ENCODE measurements around the gene MGAM2.
"Not testable (repeated sequence)": the region's sequence is repeated elsewhere in the genome, so short reads cannot be mapped to it uniquely, and the experiment has no call there.

MGAM2 gene

DNA sequence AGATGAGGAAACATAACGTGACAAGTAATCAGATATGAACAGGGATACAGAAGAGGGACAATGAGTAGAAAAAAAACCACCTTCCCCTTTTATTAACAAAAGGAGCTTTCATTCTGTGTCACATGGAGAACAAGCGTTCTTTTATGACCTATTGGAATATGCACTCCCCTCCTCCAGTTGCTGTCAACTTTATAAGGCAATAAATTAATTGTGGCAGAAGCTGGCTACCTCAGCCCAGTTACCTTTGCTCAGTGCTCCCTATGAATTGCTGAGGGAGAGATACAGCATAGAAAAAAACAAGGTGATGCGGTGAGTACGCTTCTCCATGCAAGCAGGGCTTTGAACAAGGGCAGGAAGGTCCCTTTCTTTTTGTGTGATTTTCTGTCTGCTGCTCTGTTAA lies at the start of gene MGAM2:
Gene MGAM2 (plus strand): TSS at position 220 of the 400 bp plus-strand sequence. CDS start 5,156 bp downstream, outside the sequence.
- no peak for DNase-seq

DNA sequence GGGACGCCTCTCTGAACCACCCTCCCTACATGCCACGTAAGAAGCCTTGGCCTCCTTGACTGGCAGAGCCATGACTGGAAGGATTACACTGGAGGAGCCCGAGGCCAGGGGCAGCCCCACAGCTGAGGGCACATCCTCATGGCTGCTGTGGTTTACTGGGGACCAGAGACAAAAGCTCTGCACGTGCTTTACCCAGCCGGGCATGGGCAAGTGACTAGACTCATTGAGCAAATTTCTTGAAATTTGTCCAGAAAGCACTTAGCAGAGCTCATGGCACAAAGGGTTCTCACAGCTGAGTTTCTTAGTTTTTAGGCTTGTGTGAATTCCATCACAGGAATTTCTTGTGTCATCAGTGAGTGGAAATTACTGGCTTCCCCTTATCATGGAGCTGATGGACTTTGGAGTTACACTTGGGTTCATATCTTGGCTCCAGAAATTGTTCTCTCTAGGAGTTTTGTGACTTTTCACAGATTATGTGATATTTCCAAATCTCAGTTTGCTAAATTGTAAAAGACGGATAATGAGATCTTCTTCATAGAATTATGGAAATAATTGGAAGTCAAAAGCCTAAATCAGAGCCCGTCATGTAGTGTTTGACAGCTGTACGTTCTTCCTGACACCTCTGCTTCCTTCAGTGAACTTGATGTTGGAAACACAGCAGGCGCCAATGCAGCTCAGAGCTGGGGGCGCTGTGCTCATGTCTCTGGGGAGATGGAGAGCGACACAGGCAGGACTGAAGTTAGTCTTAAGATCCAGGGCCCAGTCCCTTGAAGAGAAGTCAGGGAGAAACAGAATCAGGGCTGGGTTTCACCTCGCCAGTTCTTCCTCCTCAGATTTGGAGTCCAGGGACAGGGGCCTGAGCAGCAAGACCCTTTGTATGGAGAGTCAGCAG lies 47.7 kb upstream of the MGAM2 start:
- DNase-seq: no peak

DNA sequence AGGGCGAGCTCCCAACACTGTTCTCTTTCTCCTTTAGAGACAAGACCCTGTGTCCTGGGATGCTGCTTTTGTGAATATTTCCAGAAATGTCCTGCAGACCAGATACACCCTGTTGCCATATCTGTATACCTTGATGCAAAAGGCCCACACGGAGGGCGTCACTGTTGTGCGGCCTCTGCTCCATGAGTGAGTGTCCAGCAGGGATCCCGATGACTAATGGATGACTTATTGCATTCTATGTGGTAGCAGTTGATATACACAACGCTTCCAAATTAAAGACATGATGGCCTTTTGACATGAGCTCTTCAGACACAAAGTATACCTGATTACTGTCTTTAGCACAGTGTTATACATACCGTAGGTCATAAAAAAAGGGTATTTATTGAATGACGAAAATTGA lies 45.0 kb upstream of the MGAM2 start:
- DNase-seq: no peak

DNA sequence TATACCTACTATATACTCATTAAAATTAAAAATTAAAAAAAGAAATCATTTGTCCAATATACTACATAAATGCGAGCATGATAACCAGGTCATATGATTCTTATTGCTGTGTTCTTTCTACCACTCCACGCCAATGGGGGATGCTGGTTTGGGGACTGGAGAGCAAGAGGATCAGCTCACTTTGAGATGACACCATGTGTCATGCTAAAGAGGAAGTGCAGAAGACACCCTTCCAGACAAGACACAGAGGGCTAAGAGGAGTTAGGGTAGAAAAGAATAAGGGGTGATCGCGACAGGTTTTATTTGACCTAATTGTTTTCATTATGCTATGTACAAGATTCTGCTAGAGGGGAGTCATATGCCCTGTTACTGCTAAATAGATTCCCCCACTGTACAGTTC lies 33.8 kb upstream of the MGAM2 start:
- DNase-seq: no peak

DNA sequence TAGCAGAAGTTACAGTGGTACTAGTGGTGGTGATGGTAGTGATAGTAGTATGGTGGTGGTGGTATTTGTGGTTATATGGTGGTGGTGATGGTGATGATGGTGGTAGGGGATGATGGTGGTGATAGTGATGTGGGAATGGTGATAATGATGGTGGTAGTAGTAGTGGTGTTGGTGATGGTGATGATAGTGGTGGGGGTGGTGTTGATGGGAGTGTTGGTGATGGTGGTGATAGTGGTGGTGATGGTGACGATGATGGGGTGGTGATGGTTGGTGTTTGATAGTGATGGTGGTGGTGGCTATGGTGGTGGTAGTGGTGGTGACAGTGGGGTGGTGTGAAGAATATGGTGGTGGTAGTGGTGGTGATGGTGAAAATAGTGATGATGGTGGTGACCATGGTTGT lies 27.9 kb upstream of the MGAM2 start:
- DNase-seq: no peak

DNA sequence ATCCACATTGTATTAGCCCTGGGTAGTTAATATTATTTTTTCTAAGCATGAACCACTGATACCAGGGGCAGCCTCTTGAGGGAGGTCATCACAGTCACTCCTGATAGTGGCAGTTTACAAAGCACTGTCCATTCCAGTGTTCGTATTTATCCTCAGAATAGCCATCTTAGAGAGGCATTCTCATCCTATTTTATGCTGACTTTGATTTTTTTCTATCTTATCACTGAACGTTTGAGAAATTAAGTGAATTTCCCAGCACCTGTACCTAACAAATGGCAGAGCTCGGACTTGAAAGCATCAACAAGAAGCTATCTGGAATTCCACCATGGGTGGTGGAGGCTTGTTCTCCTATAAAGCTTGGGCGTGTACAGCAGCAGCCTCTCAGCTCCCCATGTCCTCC lies 26.1 kb upstream of the MGAM2 start:
- DNase-seq: no peak

DNA sequence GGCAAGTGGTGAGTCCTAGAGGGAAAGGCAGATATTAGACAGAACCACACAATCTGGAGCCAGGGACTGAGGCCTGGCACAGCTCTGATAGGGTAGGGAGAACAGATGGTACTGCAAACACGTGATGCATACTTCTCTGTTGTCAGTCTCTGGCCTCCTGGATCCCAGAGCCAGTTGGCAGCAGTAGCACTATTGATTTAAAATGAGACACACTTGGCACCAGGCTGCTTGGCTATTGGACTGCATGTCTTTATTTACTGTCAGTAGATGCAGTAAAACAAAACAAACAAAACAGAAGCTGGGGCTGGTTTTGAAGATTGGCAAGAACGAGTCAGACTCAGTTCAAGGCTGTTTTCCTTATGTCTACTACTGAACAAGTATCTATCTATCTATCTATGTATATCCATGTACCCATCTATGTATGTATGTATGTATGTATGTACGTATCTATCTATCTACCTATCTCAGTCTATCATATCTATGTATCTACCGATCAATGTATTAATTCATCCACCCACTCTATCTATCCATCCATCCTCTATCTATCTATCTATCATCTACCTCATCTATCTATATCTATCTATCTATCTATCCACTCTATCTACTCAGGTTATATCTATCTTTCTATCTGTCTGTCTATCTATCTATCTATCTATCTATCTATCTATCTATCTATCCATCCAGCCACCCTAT lies 23.4 kb upstream of the MGAM2 start:
- DNase-seq: no peak

DNA sequence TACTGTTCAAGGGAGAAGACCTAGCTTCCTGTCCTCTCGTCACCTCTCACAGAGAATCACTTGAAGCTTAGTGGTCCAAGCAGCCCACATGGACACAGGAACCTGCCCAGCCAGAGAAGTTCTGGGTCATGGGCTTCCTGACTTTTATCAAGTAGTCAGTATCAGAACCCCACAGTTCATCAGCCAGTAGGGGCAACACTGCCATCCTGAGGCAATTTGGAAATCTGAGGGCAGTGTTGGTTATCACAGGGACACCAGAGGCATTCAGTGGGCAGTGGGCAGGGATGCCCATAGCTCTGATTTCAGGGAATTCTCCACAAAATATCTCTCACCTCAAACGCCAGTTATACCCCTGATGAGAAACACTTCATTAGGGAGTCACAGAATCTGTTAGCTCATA lies 22.5 kb upstream of the MGAM2 start:
- DNase-seq: no peak

DNA sequence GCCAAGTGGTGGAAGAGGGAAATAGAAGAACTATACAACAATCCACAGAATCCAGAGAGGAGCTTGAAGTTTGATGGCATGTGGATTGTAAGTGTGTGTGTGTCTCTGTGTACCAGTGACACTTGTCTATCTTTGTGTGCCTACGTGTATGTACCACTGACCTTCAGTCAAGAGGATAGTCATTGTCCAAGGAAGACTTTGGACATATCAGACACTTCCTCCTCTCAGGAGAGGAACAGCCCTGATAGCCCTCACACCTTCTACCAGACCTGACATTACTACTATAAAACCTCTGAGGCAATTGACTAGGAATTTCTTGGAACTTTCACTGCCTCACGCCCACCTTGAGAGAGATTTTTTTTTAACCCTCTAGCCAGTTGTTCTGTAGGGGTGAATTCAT lies 19.6 kb upstream of the MGAM2 start:
- DNase-seq: no peak

DNA sequence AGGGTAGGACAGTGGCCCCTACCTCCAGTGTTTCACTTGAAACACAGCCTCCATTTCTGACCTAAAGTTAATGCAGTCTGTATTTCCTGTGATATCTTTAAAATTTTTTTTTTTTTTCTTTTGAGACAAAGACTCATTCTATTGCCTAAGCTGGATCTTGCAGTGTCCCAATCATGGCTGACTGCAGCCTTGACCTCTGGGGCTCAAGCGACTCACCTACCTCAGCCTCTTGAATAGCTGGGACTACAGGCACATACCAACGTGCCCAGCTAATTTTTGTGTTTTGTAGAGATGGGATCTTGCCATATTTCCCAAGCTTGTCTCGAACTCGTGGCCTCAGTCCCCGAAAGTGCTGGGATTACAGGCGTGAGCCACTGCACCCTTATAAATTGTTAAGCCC lies 16.7 kb upstream of the MGAM2 start:
- no peak for DNase-seq

DNA sequence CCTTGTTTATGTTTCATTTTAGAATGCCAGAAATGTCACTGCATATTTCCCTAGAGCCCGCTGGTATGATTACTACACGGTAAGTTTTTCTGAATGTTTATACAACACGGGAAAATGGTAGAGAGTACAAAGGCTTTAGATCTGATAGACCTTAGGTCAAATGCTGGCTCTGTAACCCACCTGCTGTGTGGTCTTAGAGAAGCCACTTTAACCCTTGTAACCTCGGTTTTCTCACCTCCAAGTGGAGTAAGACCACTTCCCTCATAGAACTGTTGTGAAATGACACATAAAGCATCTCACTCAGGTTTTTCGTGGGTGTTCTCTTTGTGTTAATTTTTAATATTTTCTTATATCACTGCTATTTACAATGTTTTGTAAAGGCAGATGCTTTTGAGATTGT lies 13.9 kb upstream of the MGAM2 start:
- DNase-seq: no peak

DNA sequence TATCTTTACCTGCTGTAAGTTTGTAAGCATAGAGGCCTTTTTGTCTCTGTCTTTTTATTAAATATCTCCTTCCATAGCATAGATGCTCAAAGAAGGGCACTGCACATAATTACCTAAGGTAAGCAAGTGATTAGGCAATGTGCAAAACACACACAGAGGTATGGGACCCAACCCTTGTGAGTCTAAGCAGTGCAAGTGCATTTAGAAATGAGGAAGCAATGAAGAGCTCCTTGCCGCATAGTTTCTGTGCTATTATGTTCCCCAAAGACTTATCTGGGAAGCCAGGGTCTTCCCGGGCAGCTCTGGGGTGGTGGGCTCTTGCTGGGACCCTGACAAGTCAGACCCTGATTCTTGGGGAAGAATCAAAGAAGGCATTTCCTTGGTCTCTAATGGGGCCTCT lies 13.5 kb upstream of the MGAM2 start:
- no peak for DNase-seq

DNA sequence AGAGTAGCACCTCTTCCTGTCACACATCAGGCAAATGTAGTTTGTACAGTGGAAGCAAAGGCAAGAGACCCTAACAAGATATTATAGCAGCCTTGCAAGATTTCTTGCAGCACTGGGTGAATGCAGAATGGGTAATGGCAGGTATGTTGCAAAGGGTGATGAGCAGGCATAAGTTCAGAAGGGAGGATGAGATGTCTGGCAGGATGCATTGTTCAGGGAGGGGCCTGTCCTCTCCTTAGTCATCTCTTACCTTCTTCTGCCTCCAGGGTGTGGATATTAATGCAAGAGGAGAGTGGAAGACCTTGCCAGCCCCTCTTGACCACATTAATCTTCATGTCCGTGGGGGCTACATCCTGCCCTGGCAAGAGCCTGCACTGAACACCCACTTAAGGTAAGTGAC lies 12.2 kb upstream of the MGAM2 start:
- not testable (repeated sequence) for DNase-seq

DNA sequence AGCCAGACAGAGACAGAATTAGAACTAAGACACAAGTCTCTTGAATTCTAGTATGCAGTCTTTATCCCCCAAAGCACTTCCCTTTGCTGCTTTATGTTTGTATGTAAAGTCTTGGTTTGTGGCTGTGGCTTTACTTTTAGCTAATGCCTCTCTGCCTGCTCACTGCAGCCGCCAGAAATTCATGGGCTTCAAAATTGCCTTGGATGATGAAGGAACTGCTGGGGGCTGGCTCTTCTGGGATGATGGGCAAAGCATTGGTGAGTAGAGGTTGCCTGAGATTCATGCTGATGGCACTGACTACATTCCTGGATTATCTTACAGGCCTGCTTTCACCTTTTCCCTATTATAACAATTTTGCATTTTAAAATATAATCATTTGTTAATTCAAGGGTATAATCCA lies 10.9 kb upstream of the MGAM2 start:
- no peak for DNase-seq

DNA sequence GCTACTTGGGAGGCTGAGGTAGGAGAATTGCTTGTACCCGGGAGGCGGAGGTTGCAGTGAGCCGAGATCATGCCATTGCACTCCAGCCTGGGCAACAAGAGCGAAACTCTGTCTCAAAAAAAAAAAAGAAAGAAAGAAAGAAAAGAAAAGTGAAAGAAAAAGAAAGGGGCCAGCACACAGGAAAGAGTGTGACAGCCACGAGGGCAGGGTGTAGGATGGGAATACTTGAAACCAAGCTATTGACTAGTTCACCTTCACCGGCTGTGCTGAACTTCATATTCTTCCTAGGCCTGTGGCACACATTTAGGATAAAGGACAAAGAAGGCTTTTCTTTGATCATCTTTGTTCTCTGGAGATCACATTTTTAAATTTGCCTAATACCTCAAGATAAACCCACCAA lies 9.7 kb upstream of the MGAM2 start:
- not testable (repeated sequence) for DNase-seq

DNA sequence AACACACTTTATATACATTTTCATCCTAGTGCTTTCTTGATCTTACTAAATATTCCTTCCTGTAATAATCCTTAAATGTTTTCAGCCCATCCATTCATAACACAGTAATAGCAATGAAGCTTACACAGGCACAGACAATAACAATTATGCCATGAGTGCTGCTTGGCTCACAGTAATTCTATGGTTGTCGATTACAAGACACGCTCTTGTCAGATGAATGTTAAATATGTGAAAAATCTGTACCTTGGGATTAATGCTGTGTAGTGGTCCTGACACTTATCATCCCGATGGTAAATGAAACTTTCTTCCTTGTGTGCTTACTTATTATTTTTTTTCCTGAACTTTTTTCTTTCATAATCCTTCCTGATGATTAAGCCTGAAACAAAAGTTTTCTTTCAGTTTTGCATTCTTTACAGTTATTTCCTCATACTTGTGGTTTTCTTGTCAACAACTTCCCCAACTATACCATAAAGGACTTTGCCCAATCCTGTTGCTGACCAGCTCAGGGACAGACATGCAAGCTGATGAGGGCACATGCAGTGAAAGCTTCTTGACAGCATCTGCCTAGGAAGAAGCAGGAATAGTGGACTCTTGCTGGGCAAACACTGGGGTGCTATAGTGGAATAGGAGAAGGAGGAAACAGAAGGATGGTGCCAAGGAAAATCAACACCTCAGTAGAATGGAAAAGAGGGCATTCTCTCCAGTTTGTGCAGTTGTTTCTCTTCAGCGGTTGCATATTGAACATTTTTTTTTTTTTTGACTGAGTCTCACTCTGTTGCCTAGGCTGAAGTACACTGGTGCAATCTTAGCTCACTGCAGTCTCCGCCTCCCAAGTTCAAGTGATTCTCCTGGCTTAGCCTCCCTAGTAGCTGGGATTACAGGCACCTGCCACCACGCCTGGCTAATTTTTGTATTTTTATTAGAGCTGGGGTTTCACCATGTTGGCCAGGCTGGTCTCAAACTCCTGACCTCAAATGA lies 6.7 kb upstream of the MGAM2 start:
- no peak for DNase-seq

DNA sequence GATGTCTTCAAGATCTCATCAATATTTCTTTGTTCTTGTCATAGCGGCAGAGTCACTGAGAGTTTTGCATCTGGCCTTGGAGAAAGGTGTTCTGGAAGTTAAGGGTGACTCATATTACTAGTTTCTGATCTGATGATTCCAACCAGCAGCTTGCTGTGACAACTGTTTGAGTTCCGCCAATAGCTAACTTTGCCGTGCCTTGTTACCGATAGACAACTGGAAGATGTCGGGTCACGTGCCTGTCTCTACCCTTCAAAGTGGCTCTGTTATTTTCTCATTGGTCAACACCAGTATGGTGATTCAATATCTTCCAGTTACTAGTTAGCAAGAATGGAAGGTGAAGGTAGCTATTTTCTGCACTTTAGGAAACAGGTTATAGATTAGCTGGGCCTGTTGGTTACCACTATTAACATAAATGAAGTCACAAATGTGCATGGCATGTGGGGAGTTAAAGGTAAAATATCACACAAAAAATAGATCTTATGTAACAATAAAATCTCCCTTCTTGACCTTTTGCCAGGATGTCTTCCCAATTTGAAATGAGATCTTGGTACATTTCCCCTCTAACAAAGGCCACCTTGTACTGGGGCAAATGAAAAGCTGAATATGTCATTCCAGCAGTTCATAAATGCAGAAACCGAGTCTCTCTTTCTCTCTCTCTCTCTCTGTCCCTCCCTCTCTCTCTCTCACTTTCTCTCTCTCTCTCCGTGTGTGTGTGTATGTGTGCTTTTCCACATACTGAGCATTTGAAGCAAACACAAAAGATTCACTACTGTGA lies 2.6 kb upstream of the MGAM2 start:
- DNase-seq: no peak

DNA sequence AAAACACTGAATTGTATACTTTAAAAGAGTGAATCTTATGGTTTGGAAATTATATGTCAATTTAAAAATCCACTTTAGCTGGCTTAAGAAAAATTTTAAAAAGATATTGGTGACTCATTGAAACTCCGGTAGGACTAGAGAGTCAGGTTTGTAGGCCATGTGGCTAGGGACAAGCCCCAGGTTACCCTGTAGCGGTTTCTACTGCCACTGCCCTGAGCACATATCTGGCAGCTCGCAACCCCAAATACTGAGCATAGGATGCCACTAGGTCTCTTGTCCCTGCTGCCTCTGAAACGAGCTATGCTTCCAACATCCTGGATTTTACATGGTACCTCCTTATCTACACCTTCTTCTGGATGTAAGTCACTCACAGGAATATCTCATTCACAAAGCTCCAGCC lies 1.4 kb upstream of the MGAM2 start:
- DNase-seq: no peak

DNA sequence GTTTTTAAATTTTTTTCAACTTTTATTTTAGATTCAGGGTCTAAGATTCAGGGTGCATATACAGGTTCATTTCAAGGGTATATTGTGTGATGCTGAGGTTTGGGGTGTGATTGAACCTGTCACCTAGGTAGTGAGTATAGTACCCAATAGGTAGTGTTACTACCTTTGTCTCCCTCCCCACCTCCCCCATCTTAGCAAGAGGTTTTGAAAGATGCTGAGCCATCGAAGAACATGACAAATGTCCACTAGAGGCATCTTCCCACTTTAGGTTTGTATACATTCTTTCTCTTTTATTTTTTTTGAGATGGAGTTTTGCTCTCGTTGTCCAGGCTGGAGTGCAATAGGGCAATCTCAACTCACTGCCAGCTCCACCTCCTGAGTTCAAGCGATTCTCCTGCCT lies 880 bp upstream of the MGAM2 start:
- no peak for DNase-seq

DNA sequence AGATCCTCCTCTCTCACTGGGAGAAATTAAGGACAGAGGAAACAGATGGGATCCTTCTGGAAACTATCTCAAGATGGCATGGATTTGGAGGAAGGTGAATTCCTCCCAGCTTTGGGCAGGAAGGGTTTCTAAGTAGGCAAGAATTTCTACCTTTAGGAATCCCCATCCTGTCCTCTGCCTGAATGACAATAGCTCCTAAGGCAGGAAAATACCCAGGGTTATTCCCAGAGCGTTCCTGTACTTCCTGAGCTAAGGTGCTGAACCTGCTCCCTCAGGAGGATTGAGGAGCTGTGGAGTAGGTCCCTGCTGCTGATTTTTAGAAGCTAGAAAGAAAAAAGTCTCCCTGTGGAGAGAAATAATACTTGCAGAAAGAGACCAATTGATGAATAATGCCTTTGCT lies 568 bp downstream of the MGAM2 start:
- DNase-seq: no peak

DNA sequence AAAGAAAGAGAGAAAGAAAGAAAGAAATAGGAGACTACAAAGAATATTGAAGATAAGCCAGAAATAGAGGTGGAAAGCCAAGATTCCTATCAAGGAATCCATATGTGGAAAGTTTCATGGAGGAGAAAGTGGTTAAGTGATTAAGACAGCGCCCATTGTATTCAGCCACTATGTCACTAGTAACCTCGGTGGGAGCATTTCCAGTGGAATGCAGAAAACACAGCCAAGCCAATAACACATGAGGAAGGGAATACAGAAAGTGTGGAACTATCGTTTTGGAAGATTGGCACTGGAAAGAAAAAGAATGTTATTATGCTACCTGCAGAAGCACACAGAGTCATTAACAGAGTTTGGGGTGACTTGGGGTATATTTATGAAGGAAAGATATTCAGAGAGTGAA lies 2.7 kb downstream of the MGAM2 start:
- no peak for DNase-seq

DNA sequence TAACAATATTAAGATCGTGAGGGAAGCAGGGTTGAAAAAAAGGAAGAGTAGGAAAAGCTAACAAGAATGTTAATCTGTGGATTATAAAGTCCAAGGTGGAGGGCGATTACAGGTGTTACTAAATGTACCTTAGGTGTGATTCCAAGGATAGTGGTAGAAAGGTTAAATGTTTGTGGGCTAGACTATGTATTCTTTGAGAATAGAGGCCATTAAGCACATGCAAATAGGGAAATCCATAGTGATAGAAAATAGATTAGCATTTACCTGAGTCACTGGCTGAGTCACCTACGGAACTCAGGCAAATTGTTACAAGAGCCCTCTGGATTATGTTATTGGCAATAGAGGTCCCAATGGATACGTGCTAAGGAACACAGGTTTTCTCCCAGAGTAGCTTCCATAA lies 9.0 kb downstream of the MGAM2 start:
- no peak for DNase-seq

Data from eye (tissue), 1 donor.